DND-41 (cell line): ENCODE data around the gene SYCP2L.
"Not testable (repeated sequence)": the region's sequence is repeated elsewhere in the genome, so short reads cannot be mapped to it uniquely, and the experiment has no call there.

Experiments used
- ATAC-seq: fragments of 200-7000 bp; cut with Tn5 transposase; 3 replicates; pipeline ENCODE4 v1.9.1; 2021; ENCODE audit warnings: low read depth; ENCODE audit not compliant: insufficient read depth
- DNase-seq: peaks from one replicate; pipeline ENCODE4 v3.0.0-alpha.2; 2020
- H2AFZ ChIP-seq: 2 replicates; pipeline ENCODE4 v1.6.0; 2012; ENCODE audit warnings: low read depth, low read length
- H3K27ac ChIP-seq: 2 replicates; pipeline ENCODE4 v1.5.1; 2012; ENCODE audit warnings: low read length, inconsistent platforms
- H3K27me3 ChIP-seq: fragments of 200-600 bp; sonication (generic); 2 replicates; pipeline ENCODE4 v1.6.0; 2012; ENCODE audit warnings: low read length, mild to moderate bottlenecking, inconsistent platforms; ENCODE audit not compliant: insufficient read depth, poor library complexity
- H3K36me3 ChIP-seq: 2 replicates; pipeline ENCODE4 v1.5.1; 2012; ENCODE audit warnings: low read length, inconsistent platforms; ENCODE audit not compliant: insufficient read depth
- H3K4me1 ChIP-seq: 2 replicates; pipeline ENCODE4 v1.5.1; 2012; ENCODE audit warnings: mild to moderate bottlenecking, low read length; ENCODE audit not compliant: insufficient read depth
- H3K4me2 ChIP-seq: 2 replicates; pipeline ENCODE4 v1.6.0; 2012; ENCODE audit warnings: mild to moderate bottlenecking, moderate library complexity, low read length, inconsistent platforms; ENCODE audit not compliant: insufficient read depth
- H3K4me3 ChIP-seq, 2 experiments: fragments of 200-600 bp in 1 of 2; shearing (Covaris generic) in 1 of 2; 2 replicates each; pipeline ENCODE4 v1.5.1; 2012 to 2016; ENCODE audit warnings: inconsistent platforms in 2 of 2, low read length in 2 of 2, mild to moderate bottlenecking in 2 of 2, low read depth in 1 of 2, moderate library complexity in 1 of 2
- H3K79me2 ChIP-seq: 2 replicates; pipeline ENCODE4 v1.6.0; 2012; ENCODE audit warnings: low read length, inconsistent platforms; ENCODE audit not compliant: insufficient read depth
- H3K9ac ChIP-seq: 2 replicates; pipeline ENCODE4 v1.6.0; 2012; ENCODE audit warnings: low read depth, mild to moderate bottlenecking, inconsistent platforms, low read length, moderate library complexity
- H3K9me3 ChIP-seq: 2 replicates; pipeline ENCODE4 v1.5.1; 2012; ENCODE audit warnings: low read length, moderate library complexity, mild to moderate bottlenecking, inconsistent platforms; ENCODE audit not compliant: insufficient read depth, severe bottlenecking
- H4K20me1 ChIP-seq: 2 replicates; pipeline ENCODE4 v1.6.0; 2012; ENCODE audit warnings: low read length; ENCODE audit not compliant: insufficient read depth
- CTCF ChIP-seq: IDR thresholded peaks from 2 replicates; pipeline ENCODE4 v1.5.1; 2012; ENCODE audit warnings: borderline replicate concordance, low read length, moderate library complexity, mild to moderate bottlenecking; ENCODE audit not compliant: poor library complexity, severe bottlenecking; ENCODE audit errors: extremely low read depth
- EZH2 ChIP-seq: IDR thresholded peaks from 3 replicates; pipeline ENCODE4 v1.6.1; 2012; ENCODE audit warnings: borderline replicate concordance, low read depth, mild to moderate bottlenecking, moderate library complexity, low read length, inconsistent platforms; ENCODE audit not compliant: severe bottlenecking

The SYCP2L gene

GRCh38 chr6:10977231-10977968 is 90.5 kb downstream of the SYCP2L start:
- Histone ChIP-seq H3K79me2 (no peaks in the 10 kb centered on the region), H3K4me3 (no peak overlapping the region), H3K36me3 (no peaks in the 10 kb centered on the region), H3K4me2 (no peak overlapping the region), H3K4me1 (no peaks in the 10 kb centered on the region), H3K9me3 (no peaks in the 10 kb centered on the region), H2AFZ (no peak overlapping the region), H4K20me1 (no peaks in the 10 kb centered on the region), H3K27ac (no peak overlapping the region), H3K9ac (no peak overlapping the region), H3K27me3 (peaks cover 5% of the 10 kb centered on the region)
- ATAC-seq (no peak), DNase-seq (no peak)
- TF ChIP-seq EZH2 (no peak), CTCF (no peak)

- ATAC-seq: no peak
- Histone ChIP-seq H3K79me2 (no peaks in the 10 kb centered on the region), H3K36me3 (no peaks in the 10 kb centered on the region), H3K9ac (no peak overlapping the region), H3K27me3 (peaks cover 5% of the 10 kb centered on the region), H3K4me3 (no peak overlapping the region), H3K9me3 (no peaks in the 10 kb centered on the region), H3K4me2 (no peak overlapping the region), H2AFZ (no peak overlapping the region), H3K27ac (no peak overlapping the region), H3K4me1 (no peaks in the 10 kb centered on the region), H4K20me1 (no peaks in the 10 kb centered on the region)
- DNase-seq: no peak
- TF ChIP-seq EZH2 (no peak), CTCF (no peak)
These were observed 92.8 kb downstream of the SYCP2L start for GRCh38 chr6:10979603-10980002.

- no peak overlapping the region for H3K9ac ChIP-seq
- no peak for ATAC-seq
- no peaks in the 10 kb centered on the region for H3K79me2 ChIP-seq
These were observed 94.6 kb downstream of the SYCP2L start for GRCh38 chr6:10981409-10981808.

GRCh38 chr6:10984959-10985358 is 98.1 kb downstream of the SYCP2L start:
- H2AFZ ChIP-seq, H3K27ac ChIP-seq, H3K9me3 ChIP-seq, H3K4me2 ChIP-seq, ATAC-seq, H3K4me1 ChIP-seq, H4K20me1 ChIP-seq, H3K36me3 ChIP-seq, H3K4me3 ChIP-seq, H3K27me3 ChIP-seq, H3K9ac ChIP-seq, H3K79me2 ChIP-seq, DNase-seq: not testable (repeated sequence)

More at GRCh38 chr6:10981409-10981808, 94.6 kb downstream of the SYCP2L start:
- Histone ChIP-seq H3K36me3 (no peaks in the 10 kb centered on the region), H3K27me3 (peaks cover 5% of the 10 kb centered on the region), H4K20me1 (no peaks in the 10 kb centered on the region), H3K4me2 (no peak overlapping the region), H3K27ac (no peak overlapping the region), H3K4me1 (no peaks in the 10 kb centered on the region), H3K4me3 (no peak overlapping the region), H2AFZ (no peak overlapping the region), H3K9me3 (no peaks in the 10 kb centered on the region)
- DNase-seq: no peak
- no peak for TF ChIP-seq EZH2
- TF ChIP-seq CTCF: no peak
